ENCODE data around the gene OR8U1.

The OR8U1 gene

GRCh38 chr11:56375324-56375723 lies at the start of gene OR8U1:
OR8U1 (plus strand) TSS chr11:56375624; CDS start chr11:56375624, 0 bp downstream.
- Histone ChIP-seq H3K9me2 (replicated peaks; ENCODE audit: low read depth, low read length) (0 out of 2 replicates have a peak, but pooled peaks cover 3% of the 10 kb centered on the region), H3K9me3 (ENCODE audit: insufficient read depth, low read depth, low read length) (no peaks in the 10 kb centered on the region), H3K36me3 (ENCODE audit: insufficient read depth, low read length) (no peaks in the 10 kb centered on the region), H3F3A (ENCODE audit: low read depth) (no peaks in the 10 kb centered on the region), H3K9ac (ENCODE audit: low read depth, low read length, poor library complexity, severe bottlenecking) (no peak within 1 kb of the TSS), H3K4me1 (ENCODE audit: insufficient read depth, low read length, poor library complexity, severe bottlenecking) (no peaks in the 10 kb centered on the region), H3K4me3 (ENCODE audit: low read length, poor library complexity, severe bottlenecking) (no peak within 1 kb of the TSS), H2AFZ (ENCODE audit: low read length) (no peak within 1 kb of the TSS), H3K4me2 (ENCODE audit: low read depth, low read length, poor library complexity, severe bottlenecking) (no peak within 1 kb of the TSS), H3K79me2 (ENCODE audit: insufficient read depth, low read length) (no peaks in the 10 kb centered on the region), H3K27me3 (ENCODE audit: insufficient read depth, low read length, poor library complexity, severe bottlenecking) (no peaks in the 10 kb centered on the region), H4K20me1 (ENCODE audit: insufficient read depth, low read length, poor library complexity, severe bottlenecking) (no peaks in the 10 kb centered on the region)
- TF ChIP-seq EZH2phosphoT487 (IDR thresholded peaks at IDR 0.05; ENCODE audit: borderline replicate concordance) (no peak), CTCF (conservative IDR thresholded peaks at IDR 0.05; ENCODE audit: low read length) (no peak)

- no peaks in the 10 kb centered on the region for H3K4me1 ChIP-seq (ENCODE audit: insufficient read depth, low read length, poor library complexity, severe bottlenecking)
- TF ChIP-seq CTCF (conservative IDR thresholded peaks at IDR 0.05; ENCODE audit: low read length) (no peak), EZH2phosphoT487 (IDR thresholded peaks at IDR 0.05; ENCODE audit: borderline replicate concordance) (no peak)
These were observed 43.4 kb upstream of the OR8U1 start for GRCh38 chr11:56331861-56332491.

GRCh38 chr11:56333156-56333555 lies 42.3 kb upstream of the OR8U1 start:
- Histone ChIP-seq H3K9me2 (replicated peaks; ENCODE audit: low read depth, low read length) (no peaks in the 10 kb centered on the region), H3K9ac (ENCODE audit: low read depth, low read length, poor library complexity, severe bottlenecking) (no peak overlapping the region), H4K20me1 (ENCODE audit: insufficient read depth, low read length, poor library complexity, severe bottlenecking) (no peaks in the 10 kb centered on the region), H3K79me2 (ENCODE audit: insufficient read depth, low read length) (no peaks in the 10 kb centered on the region), H3K4me1 (ENCODE audit: insufficient read depth, low read length, poor library complexity, severe bottlenecking) (no peaks in the 10 kb centered on the region), H3K9me3 (ENCODE audit: insufficient read depth, low read depth, low read length) (no peaks in the 10 kb centered on the region), H3F3A (ENCODE audit: low read depth) (no peaks in the 10 kb centered on the region), H2AFZ (ENCODE audit: low read length) (no peak overlapping the region), H3K4me3 (ENCODE audit: low read length, poor library complexity, severe bottlenecking) (no peak overlapping the region), H3K4me2 (ENCODE audit: low read depth, low read length, poor library complexity, severe bottlenecking) (no peak overlapping the region), H3K36me3 (ENCODE audit: insufficient read depth, low read length) (no peaks in the 10 kb centered on the region), H3K27me3 (ENCODE audit: insufficient read depth, low read length, poor library complexity, severe bottlenecking) (no peaks in the 10 kb centered on the region)
- TF ChIP-seq CTCF (conservative IDR thresholded peaks at IDR 0.05; ENCODE audit: low read length) (no peak), EZH2phosphoT487 (IDR thresholded peaks at IDR 0.05; ENCODE audit: borderline replicate concordance) (no peak)

More at GRCh38 chr11:56331861-56332491, 43.4 kb upstream of the OR8U1 start:
- H3K79me2 ChIP-seq (ENCODE audit: insufficient read depth, low read length): no peaks in the 10 kb centered on the region
- no peak overlapping the region for H3K4me2 ChIP-seq (ENCODE audit: low read depth, low read length, poor library complexity, severe bottlenecking)
- H3K9me2 ChIP-seq (replicated peaks; ENCODE audit: low read depth, low read length): no peaks in the 10 kb centered on the region
- H3K9me3 ChIP-seq (ENCODE audit: insufficient read depth, low read depth, low read length): no peaks in the 10 kb centered on the region
- H3K27me3 ChIP-seq (ENCODE audit: insufficient read depth, low read length, poor library complexity, severe bottlenecking): no peaks in the 10 kb centered on the region
- no peaks in the 10 kb centered on the region for H3F3A ChIP-seq (ENCODE audit: low read depth)
- H3K4me3 ChIP-seq (ENCODE audit: low read length, poor library complexity, severe bottlenecking): no peak overlapping the region
- H2AFZ ChIP-seq (ENCODE audit: low read length): no peak overlapping the region
- no peak overlapping the region for H3K9ac ChIP-seq (ENCODE audit: low read depth, low read length, poor library complexity, severe bottlenecking)
- H3K36me3 ChIP-seq (ENCODE audit: insufficient read depth, low read length): no peaks in the 10 kb centered on the region
- no peaks in the 10 kb centered on the region for H4K20me1 ChIP-seq (ENCODE audit: insufficient read depth, low read length, poor library complexity, severe bottlenecking)

All from Loucy (cell line).